Measurements from ENCODE around the gene CUBN.

The CUBN gene

DNA sequence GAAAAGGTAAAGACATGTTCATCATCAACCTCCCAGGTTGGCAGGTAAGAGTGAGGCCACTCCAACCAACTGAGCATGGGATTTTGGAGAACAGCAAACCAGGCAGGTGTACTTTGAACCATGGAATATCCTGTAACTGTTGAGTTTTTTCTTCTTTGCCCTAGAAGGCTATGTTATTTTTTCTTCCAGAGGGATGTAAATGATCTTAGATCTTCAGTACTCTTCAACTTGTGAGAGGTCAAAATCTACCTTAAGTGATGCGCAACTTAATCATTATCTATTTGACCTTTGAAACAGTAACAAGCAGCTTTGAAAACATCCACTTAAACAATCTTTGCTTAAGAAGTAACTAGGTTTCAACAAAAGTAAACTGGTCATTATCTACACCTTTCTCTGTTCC is at the start of gene CUBN:
CUBN (minus strand) TSS at position 71 of the 400 bp plus-strand sequence; CDS start at position 25, 46 bp downstream.
- DNase-seq = no peak
- ATAC-seq = no peak

DNA sequence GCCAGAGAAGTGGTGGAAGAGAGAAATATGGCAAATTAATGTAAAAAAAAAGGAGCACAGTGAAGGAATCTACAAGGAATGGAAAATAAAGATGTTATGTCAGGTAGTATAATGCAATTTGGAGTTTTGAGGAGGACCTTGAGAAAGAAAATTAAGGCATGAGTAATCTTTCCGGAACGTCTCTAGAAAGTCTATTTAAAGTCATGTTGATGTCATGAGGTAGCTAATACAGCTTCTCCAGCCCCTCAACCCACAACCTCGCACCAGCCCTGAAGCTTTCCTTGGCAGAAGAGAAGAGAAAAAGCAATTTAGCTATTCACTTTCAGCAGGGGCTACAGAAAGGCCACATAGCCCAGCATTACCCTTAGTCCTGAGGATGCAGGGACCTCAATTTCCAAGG is 49.4 kb upstream of the CUBN start:
- ATAC-seq (no peak), DNase-seq (no peak)

DNA sequence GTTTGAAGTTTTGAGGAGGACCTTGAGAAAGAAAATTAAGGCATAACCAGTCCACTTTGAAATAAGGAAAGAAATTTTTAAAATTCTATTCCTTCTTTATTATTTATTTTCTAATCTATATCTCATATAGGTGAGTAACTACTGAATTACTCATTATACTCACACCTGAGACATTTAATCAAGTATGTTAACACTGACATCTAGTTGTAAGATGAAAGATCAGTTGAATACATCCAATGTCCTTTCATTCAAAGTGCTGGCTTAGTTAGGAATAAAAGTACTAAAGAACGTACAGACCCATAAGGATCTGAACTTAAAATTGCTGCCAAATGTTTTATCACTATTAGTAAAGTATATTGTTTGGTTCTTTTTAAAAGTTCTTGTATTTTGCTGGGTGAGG is 48.4 kb upstream of the CUBN start:
- ATAC-seq = no peak
- no peak for DNase-seq

DNA sequence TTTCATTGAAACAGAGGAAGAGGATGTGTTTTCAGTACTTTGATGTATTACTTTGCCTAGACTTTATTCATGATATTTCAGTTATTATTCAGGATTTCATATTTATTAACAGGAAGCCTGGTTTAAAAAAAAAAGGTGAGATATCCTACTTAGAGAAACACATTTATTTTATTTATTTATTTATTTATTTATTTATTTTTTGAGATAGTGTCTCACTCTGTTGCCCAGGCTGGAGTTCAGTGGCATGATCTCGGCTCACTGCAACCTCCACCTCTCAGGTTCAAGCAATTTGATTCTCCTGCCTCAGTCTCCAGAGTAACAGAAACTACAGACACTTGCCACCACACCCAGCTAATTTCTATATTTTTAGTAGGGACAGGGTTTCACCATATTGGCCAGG is 47.4 kb upstream of the CUBN start:
- ATAC-seq = no peak
- DNase-seq = no peak

DNA sequence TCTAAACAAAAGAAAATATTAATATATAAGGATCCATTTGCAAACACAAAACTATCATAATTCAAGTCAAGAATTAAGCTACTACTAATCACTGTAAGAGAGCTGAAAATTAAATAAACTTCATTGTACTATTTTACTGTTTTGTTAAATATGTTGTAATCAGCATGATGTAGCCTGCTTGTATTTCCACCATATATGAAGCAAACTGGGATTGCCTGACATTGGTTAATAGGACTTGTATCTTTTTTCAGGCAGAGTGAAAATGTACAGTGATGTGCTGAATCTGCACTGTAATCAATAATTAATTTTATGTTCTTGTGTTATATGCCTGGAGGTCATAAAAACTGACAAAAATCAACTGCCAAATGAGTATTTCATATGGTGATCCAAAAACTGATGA is 46.5 kb upstream of the CUBN start:
- DNase-seq (no peak), ATAC-seq (no peak)

DNA sequence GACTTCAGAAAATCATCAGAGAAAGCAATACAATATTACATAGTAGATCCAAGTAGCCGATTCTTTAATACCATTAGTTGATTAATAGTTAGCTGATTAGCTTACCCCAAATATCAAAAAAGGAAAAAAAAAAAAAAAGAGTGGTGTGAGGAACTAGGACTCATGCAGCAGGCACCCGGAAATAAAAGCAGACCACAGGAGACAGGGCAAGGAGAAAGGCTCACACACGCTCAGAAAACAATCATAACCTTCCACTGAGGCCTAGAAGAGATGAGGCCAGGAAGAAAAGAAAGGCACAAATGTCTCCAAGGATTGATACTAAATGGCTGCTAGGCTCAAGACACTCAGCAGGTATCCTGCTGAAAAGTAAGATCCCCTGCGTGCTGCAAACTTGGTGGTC is 45.9 kb upstream of the CUBN start:
- ATAC-seq (peak; percentile 49), DNase-seq (no peak)

DNA sequence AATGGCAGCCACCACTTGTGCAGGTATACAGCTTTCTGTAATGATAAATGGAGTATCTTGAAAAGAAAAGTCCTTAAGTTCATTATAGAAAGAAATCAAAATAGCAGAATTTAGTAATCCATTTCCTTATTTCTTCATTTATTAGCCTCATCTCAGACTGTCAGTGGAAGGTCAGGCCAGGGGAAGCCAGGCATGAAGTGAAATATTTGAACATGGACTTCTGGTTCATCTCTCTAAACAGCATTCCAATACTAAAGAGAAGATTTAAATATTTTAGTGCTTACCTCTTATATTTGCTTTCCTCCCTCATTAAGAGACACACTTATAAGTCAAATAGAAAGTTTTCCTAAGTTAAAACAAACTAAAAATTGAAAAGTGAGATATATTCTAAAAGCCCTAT is 45.0 kb upstream of the CUBN start:
- DNase-seq = no peak

DNA sequence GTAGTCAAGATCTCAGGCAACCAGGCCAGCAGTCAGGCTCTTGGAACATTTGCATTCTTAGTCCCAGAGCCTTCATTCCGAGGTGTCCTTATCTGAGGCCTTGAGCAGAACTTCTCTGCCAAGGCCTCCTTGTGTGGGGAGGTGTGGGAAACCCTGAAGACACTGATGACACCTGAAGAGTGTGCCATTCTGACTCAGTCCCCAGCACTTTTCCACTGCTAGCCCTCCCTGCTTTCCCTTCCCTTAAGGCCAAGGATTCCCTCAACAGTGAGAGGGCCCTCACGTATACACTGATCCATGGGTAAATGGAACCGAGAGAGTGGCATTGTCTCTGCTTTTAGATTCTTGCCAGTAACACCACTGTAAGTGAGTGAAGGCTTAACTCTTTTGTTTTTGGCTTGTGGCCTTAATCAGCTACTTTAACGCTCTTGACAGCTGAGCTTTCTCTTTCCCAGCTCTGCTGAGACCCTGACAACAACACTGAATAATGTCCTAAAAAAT is 41.6 kb upstream of the CUBN start:
- no peak for ATAC-seq
- DNase-seq = no peak

More for the DNA sequence above, 45.0 kb upstream of the CUBN start:
- no peak for ATAC-seq

DNA sequence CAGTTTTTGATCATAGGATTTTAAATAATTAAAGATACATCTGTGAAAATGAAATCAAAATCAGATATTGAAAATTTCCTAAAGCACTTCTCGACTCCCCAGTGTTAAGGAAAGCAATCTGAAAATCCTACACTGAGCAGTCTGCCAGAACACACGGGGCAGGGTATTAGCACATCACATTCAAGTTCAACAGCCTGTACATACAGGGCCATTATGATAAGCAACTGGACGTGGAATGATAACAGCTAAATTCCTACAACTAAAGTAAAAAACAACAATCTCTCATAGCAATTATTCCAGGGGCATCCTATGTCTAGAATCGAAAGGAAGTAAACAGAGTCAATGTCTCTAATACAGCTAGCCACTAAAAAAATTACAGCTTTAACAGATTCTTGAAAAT is 40.2 kb upstream of the CUBN start:
- DNase-seq (no peak), ATAC-seq (no peak)

DNA sequence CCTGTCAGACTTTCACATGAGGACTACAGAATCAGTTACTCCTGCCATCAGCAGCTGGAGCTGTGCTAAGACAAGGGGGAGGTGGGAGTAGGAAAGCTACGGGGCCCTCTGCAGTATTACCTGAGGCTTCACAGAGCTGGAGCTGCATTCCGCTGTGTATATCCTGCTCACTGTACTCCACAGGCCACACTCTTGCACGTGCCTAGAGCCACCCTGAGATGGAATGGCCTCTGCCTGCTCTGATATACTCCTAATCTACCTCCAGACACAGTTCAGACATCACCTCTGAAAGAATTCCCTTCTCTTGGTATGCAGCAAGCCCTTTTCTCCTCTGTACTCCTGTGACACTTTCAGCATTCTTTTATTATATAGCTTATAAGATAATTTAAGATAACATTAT is 37.1 kb upstream of the CUBN start:
- no peak for DNase-seq
- ATAC-seq = no peak

DNA sequence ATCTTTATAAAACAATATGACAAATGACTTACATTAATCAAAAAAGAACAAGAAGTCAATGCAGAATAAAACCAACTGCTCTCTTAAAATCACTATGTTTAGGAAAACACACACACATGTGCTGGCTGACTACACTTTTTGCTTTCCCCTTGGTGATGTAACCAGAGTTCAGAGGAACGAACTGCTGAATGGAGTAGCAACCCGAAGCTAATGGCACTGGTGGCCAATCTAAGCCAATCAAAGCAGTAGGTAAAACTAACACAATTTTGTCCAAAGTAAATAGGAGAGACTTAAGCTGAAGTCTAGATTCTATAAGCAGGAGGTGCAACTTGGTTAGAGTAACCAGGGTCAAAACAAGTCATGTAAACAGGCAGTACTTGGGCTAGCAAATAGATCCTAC is 33.2 kb upstream of the CUBN start:
- ATAC-seq (no peak), DNase-seq (no peak)

DNA sequence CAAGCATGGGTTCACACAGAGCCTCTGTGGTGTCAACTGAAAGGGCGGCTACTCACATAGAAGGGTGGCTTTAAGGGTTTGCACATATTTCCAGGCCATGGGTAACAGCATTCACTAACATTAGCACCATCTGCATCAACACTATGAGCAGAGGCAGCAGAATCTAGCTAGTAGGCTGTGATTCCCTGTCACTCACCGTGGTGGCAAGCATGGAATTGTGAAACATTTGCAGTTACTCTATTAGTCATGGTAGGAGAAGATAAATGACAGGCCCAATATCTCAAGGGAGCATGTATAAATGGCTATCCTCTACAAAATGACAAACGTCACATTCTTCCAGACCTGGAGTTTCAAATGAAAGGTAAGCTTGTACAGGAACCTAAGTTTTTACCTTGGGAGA is 32.2 kb upstream of the CUBN start:
- no peak for ATAC-seq
- DNase-seq = no peak

DNA sequence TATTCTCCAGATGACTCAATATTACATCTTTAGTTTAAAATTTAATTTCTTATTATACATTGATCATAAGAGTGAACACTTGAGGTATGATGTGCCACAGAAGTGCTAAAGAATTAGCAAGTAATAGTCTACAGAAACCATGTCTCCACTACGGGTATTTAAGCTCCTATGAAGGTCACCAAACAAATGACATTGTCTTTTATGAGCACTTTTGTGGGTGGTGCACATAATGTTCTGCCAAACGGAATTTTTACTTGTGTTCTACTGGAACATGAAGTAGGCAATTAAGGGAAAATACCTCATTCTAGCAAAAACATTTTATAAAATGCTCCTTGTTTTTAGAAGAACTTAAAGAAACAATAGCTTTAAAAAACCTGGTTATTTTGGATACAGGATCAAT is 27.4 kb upstream of the CUBN start:
- ATAC-seq = no peak
- DNase-seq = no peak

DNA sequence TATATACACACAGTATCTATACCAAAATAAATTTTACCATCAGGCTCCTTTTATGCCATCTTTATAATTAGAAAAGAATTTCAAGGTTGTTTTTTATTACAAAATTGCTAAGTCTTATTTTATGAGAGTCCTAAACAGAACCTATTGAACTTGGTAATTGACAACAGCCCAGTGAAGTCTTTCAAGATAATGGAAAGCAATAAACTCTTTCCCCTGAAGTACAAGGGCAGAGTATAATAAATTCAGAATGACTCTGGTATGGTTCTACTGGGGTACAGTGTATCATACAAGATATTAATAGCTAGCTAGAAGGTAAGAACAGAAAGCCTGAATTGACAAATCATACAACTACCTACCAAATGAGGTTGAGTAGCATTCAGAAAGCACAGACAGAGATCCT is 26.2 kb upstream of the CUBN start:
- ATAC-seq (no peak), DNase-seq (no peak)

DNA sequence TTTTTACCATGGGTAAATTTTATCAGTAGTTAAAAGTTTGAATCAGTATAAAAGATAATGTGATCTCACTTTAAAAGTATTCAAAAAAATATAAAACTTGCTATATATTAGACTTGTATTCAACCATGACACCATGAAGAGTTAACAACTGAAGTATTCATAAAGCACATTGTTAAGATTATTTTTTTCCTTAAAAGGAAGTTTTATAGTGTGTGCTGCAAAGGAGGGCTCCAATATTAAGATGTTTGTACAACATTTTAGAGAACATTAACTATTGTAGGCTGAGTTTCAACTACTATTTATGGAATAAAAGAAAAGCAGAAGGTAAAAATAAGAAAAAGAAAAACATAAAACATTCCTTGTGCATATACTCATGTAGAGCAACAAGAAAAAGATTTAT is 24.5 kb upstream of the CUBN start:
- DNase-seq = no peak
- no peak for ATAC-seq

DNA sequence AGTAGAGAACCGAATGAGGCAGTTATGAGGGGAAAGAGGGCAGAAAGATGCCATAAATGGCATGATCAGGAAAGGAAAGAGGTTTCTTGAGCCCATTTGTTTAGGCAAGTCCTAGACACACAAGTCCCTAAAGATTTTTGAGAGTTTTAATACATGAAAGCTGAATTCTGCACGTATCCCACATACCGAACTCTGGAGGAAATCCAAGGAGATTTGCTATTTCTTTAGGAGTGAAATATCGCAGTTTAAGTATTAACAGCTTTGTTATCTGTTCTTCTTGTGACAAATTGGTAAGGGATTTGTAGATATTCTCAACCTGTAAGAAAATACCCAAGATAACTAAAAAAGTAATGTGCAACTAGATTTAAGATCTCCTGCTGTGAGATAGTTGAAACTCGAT is 23.7 kb upstream of the CUBN start:
- ATAC-seq (no peak), DNase-seq (no peak)

DNA sequence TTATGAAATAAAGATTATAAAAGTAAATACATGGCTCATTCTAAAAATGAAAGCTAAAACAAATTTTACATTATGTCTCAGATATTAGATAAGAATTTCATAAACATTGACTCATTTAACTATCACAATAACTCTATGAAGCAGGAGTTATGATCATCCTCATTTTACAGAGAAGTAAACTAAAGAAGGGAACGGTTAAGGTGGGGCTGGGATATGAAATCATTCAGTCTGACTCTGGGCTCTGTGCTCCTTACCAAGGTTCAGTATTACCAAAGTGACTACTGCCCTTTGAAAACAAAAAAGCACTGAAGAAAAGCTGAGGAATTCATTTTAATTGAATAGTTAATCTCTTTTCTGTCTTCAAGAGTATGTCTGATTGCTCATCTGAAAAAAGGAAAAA is 22.1 kb upstream of the CUBN start:
- ATAC-seq = no peak
- no peak for DNase-seq

DNA sequence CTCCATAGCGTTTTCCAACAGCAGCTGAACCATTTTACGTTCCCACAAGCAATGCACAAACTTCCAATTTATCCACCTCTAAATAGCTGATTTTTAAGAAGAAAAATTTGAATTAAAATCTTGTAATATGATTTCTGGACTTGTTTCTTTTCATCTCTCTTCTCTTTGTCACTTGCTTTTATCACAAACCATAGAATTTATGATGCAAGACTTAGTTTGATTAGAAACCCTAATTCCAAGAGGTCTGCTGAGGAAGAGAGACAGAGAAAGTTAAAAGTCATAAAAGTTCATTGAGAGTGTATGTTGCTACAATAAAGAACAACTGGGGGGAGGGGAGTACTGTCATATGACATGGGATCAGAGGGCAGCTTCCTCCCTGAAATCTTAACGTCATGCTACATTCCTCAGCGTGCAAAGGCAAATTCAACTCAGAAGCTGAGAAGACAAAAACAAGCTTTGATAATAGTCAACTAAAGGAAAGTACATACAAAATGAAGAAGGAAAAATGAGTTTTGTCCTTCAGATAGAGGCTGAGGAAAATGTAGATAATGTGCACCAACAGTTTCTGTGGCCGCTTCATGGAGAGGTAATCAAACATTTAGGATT is 18.4 kb upstream of the CUBN start:
- DNase-seq (no peak), ATAC-seq (no peak)

DNA sequence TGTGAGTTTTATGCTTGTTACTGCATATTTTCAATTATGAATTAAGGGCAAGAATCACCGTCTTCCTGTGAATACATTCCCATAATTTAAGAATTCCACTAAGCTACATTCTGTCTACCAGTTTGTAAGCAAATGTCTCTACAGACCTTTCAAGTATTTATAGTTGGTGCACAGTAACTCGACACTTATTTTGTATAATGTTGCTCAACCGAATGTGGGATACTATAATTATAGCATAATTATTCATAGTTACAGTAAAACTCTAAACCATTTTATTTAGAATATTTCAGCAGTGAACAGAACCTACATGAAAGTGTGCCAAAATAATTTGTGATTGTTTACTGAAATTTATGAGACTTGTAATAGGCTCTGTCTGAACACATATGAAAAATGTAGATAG is 17.3 kb upstream of the CUBN start:
- no peak for DNase-seq
- ATAC-seq = no peak

DNA sequence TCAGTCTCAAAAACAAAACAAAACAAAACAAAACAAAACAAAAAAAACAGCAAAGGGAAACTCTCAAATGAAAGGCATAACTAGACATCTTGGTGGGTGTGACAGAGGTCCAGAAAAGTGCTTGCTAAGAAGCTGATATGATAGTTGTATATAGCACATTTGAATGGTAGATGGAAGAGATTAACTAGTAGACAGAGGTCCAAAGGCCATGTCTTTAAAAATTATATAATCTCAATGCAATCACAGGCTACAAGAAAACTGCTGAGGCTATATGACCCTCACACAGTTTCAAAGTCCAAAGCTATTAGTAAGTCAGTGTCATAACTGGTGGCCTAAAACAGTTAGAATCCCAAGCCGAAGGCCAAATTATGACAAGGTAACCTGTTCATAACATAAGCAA is 15.6 kb upstream of the CUBN start:
- ATAC-seq (peak; percentile 25), DNase-seq (no peak)

DNA sequence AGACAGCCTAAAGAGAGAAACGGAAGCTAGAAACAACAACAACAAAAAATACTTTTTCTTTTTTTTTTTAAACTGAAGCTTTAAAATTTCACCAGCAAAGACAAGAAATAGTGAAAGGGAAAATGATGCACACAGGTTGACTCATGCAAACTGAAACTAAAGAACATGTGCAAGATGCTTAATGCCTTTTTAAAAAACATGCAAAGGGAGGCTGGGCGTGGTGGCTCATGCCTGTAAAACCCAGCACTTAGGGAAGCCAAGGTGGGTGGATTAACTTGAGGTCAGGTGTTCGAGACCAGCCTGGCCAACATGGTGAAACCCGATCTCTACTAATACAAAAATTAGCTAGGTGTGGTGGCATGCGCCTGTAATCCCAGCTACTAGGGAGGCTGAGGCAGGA is 15.1 kb upstream of the CUBN start:
- ATAC-seq = peak; percentile 96
- peak; percentile 62 for DNase-seq

DNA sequence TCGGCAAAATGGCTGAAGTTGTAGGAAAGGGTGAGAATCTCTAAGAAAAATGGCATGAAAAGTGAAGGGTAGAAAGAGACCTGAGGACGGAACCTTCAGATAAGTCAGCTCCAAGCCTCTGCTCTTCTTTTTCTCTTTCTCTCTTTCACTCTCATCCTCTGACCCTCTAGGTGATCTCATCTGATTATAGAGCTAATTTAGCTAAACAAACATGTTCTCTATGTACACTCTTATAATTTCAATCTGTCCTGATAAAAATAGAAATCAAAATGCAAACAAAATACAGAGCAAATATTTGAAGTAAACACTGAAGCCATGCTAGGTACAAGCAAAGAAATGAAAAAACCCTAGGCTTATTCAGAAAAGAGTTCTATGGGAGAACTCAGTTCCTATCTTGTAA is 14.4 kb upstream of the CUBN start:
- no peak for ATAC-seq
- DNase-seq = no peak

DNA sequence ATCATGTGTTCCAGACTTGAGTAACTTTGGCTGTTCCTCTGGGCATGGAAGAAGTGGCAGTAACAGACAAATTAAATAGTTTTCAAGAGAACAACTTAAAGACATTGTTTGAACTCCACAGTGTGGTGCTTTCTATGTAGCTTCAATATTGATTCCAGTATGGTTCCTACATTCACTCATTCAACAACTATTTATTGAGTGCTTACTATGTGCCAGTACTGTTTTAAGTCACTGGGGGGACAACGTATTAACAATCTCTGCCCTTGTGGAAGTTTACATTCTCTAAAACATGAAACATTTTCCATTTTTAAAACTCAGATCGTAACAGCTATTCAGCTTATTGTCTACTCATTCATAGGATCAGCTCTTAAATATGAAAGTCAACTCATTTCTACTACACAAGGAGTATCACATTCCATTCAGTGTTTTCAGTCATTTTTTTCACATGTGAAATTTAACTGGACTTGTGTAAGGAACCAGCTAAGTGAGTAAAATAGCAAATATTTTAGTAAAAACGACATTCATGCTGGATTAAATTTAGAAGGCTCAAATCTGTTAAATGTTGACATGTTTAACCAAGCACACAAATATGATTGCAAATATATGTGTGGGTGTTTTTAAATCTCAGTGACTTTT is 13.6 kb upstream of the CUBN start:
- ATAC-seq = no peak

DNA sequence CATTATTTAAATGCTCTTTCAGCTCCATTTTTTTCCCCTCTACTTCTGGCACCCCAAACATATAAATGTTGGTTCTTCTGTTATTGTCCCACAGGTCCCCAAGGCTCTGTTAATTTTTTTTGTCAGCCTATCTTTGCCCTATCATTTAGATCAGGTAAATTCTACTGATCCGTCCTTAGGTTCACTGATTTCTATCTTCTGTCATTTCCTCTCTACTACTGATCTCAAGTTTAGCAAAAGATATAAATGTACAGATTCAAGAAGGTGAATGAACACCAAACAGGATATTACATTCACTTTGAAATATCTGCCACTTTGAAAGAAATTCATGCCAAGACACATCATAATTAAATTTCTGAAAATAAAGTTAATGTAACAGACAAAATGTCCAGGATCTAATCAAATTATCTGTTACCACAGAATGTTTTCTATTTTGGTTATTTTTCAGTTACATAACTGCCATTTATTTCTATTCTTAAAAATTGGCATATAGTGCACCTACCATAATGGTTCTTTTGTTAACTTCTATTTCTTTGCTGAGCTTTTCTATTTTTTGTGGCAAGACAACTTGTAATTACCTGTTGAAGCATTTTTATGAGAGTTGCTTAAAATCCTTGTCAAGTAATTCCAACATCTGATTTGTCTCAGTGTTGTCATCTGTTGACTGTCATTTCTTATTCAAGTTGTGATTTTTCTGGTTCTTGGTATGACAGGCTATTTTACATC is 12.1 kb upstream of the CUBN start:
- DNase-seq = no peak
- no peak for ATAC-seq

More for the DNA sequence above, 13.6 kb upstream of the CUBN start:
- no peak for DNase-seq

Data from stimulated activated naive CD8-positive, alpha-beta T cell treated with anti-CD3 and anti-CD28 coated beads, Interleukin-15, Interleukin-2, amounts not matched to agents 100 U/mL and 50 U/mL, for 24 hours (primary cell).